Erythroblast (primary cell): Measurements from ENCODE around the gene CST8.

ENCODE experiments used
- GATA1 ChIP-seq: IDR thresholded peaks from 2 replicates; pipeline ENCODE4 v1.6.1; 2011; ENCODE audit warnings: low read depth, mild to moderate bottlenecking, control low read depth, low read length, moderate library complexity
- POLR2A ChIP-seq: IDR thresholded peaks from 2 replicates; pipeline ENCODE4 v1.6.1; 2011; ENCODE audit warnings: mild to moderate bottlenecking, low read length

GRCh38 chr20:23519556-23519955 is 28.6 kb downstream of the CST8 start:
- TF ChIP-seq POLR2A (no peak), GATA1 (no peak)
